KMS-11 (cell line): Measurements from ENCODE around the gene ITPR1.

Source experiments
- H2AFZ ChIP-seq: fragments of 200-600 bp; sonication (generic); 2 replicates; pipeline ENCODE4 v1.6.1; 2016; ENCODE audit warnings: antibody characterized with exemption, mixed run types, low read depth
- H3K27ac ChIP-seq: fragments of 200-600 bp; sonication (generic); 2 replicates; pipeline ENCODE4 v1.6.1; 2016; ENCODE audit warnings: mild to moderate bottlenecking, mixed run types
- H3K27me3 ChIP-seq: fragments of 200-600 bp; sonication (generic); 2 replicates; pipeline ENCODE4 v1.6.1; 2017; ENCODE audit warnings: mild to moderate bottlenecking, low read depth, mixed run types, moderate library complexity; ENCODE audit not compliant: insufficient read depth
- H3K36me3 ChIP-seq: fragments of 200-600 bp; sonication (generic); 2 replicates; pipeline ENCODE4 v1.6.1; 2017; ENCODE audit warnings: mild to moderate bottlenecking, mixed run types; ENCODE audit not compliant: insufficient read depth
- H3K4me1 ChIP-seq: fragments of 200-600 bp; sonication (generic); 2 replicates; pipeline ENCODE4 v1.6.1; 2016; ENCODE audit warnings: mild to moderate bottlenecking, low read depth, mixed run types; ENCODE audit not compliant: poor library complexity, severe bottlenecking
- H3K4me2 ChIP-seq: fragments of 200-600 bp; sonication (generic); 2 replicates; pipeline ENCODE4 v1.7.0; 2016; ENCODE audit warnings: mild to moderate bottlenecking, mixed run types
- H3K4me3 ChIP-seq: fragments of 200-600 bp; sonication (generic); IDR thresholded peaks from 2 replicates; pipeline ENCODE4 v1.6.1; 2017; ENCODE audit warnings: low read depth, low read length, mixed read lengths; ENCODE audit not compliant: insufficient read depth
- H3K79me2 ChIP-seq: fragments of 200-600 bp; sonication (generic); 2 replicates; pipeline ENCODE4 v1.6.1; 2016; ENCODE audit warnings: low read depth, mixed run types; ENCODE audit not compliant: insufficient read depth
- H3K9ac ChIP-seq: fragments of 200-600 bp; sonication (generic); 2 replicates; pipeline ENCODE4 v1.6.1; 2016; ENCODE audit warnings: mild to moderate bottlenecking, mixed run types
- H4K20me1 ChIP-seq: fragments of 200-600 bp; sonication (generic); 2 replicates; pipeline ENCODE4 v1.6.1; 2016; ENCODE audit warnings: mild to moderate bottlenecking, mixed run types; ENCODE audit not compliant: insufficient read depth
- TF ChIP-seq, protein P1 (sequence below): fragments of 200-600 bp; sonication (generic); conservative IDR thresholded peaks from 2 replicates; pipeline ENCODE4 v1.6.1; 2017; ENCODE audit warnings: low read depth, mild to moderate bottlenecking, antibody characterized with exemption, low read length, moderate library complexity, mixed read lengths

Gene ITPR1

GRCh38 chr3:4509043-4509442 is 15.9 kb downstream of the ITPR1 start:
- Histone ChIP-seq H3K4me3 (no peak overlapping the region), H3K27ac (peak overlapping the region; percentile 82), H3K79me2 (no peaks in the 10 kb centered on the region), H3K9ac (no peak overlapping the region; the same call in 1 of the 2 replicates), H3K4me1 (peaks cover 57% of the 10 kb centered on the region), H3K4me2 (peak overlapping the region; percentile 42), H3K27me3 (no peaks in the 10 kb centered on the region), H2AFZ (no peak overlapping the region), H3K36me3 (no peaks in the 10 kb centered on the region), H4K20me1 (no peaks in the 10 kb centered on the region)
- TF ChIP-seq, protein P1, sequence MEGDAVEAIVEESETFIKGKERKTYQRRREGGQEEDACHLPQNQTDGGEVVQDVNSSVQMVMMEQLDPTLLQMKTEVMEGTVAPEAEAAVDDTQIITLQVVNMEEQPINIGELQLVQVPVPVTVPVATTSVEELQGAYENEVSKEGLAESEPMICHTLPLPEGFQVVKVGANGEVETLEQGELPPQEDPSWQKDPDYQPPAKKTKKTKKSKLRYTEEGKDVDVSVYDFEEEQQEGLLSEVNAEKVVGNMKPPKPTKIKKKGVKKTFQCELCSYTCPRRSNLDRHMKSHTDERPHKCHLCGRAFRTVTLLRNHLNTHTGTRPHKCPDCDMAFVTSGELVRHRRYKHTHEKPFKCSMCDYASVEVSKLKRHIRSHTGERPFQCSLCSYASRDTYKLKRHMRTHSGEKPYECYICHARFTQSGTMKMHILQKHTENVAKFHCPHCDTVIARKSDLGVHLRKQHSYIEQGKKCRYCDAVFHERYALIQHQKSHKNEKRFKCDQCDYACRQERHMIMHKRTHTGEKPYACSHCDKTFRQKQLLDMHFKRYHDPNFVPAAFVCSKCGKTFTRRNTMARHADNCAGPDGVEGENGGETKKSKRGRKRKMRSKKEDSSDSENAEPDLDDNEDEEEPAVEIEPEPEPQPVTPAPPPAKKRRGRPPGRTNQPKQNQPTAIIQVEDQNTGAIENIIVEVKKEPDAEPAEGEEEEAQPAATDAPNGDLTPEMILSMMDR: no peak

GRCh38 chr3:4509983-4510755 is 17.0 kb downstream of the ITPR1 start:
- H3K79me2 ChIP-seq: no peaks in the 10 kb centered on the region
- H3K4me2 ChIP-seq: no peak overlapping the region
- no peak overlapping the region for H2AFZ ChIP-seq
- H4K20me1 ChIP-seq: no peaks in the 10 kb centered on the region
- H3K27ac ChIP-seq: no peak overlapping the region
- peaks cover 46% of the 10 kb centered on the region for H3K4me1 ChIP-seq
- H3K27me3 ChIP-seq: no peaks in the 10 kb centered on the region
- H3K36me3 ChIP-seq: no peaks in the 10 kb centered on the region
- no peak overlapping the region for H3K9ac ChIP-seq
- TF ChIP-seq, protein P1: no peak
- H3K4me3 ChIP-seq: no peak overlapping the region

GRCh38 chr3:4511491-4512262 is 18.5 kb downstream of the ITPR1 start:
- no peaks in the 10 kb centered on the region for H3K36me3 ChIP-seq
- no peak overlapping the region for H3K4me2 ChIP-seq
- H3K27ac ChIP-seq: no peak overlapping the region
- no peak overlapping the region for H3K9ac ChIP-seq
- TF ChIP-seq, protein P1: no peak
- H4K20me1 ChIP-seq: no peaks in the 10 kb centered on the region
- no peak overlapping the region for H3K4me3 ChIP-seq
- H3K79me2 ChIP-seq: no peaks in the 10 kb centered on the region
- no peak overlapping the region for H2AFZ ChIP-seq
- no peaks in the 10 kb centered on the region for H3K27me3 ChIP-seq
- H3K4me1 ChIP-seq: peaks cover 31% of the 10 kb centered on the region

- H3K27ac ChIP-seq: no peak overlapping the region
- H3K4me3 ChIP-seq: no peak overlapping the region
- TF ChIP-seq, protein P1: no peak
- no peaks in the 10 kb centered on the region for H3K36me3 ChIP-seq
- H3K27me3 ChIP-seq: no peaks in the 10 kb centered on the region
- H2AFZ ChIP-seq: no peak overlapping the region
- no peaks in the 10 kb centered on the region for H3K79me2 ChIP-seq
- no peak overlapping the region for H3K4me2 ChIP-seq
- H4K20me1 ChIP-seq: no peaks in the 10 kb centered on the region
- no peak overlapping the region for H3K9ac ChIP-seq
- peaks cover 17% of the 10 kb centered on the region for H3K4me1 ChIP-seq
These were observed 19.9 kb downstream of the ITPR1 start for GRCh38 chr3:4512895-4513616.
